Upper lobe of left lung (tissue), 4 donors: ENCODE data around the gene PLD2.

Experiments used
- CTCF ChIP-seq, 6 experiments: fragments of 450-650 bp in 4 of 6; fragments of 200-600 bp in 2 of 6; sonication (generic) in 2 of 6; IDR thresholded peaks; one replicate each; pipeline ENCODE4 v1.5.1; 2016 to 2019; ENCODE audit warnings: antibody characterized with exemption in 6 of 6
- EP300 ChIP-seq, 4 donors: sonication (generic); formaldehyde crosslinking; IDR thresholded peaks; one replicate each; pipeline ENCODE4 v1.5.1; 2017; ENCODE audit warnings: antibody characterized with exemption in 4 of 4, control low read depth in 2 of 4
- POLR2A ChIP-seq, 4 donors: fragments of 450-650 bp; IDR thresholded peaks; one replicate each; pipeline ENCODE4 v1.5.1; 2016 to 2017; ENCODE audit warnings: antibody characterized with exemption in 4 of 4, mild to moderate bottlenecking in 2 of 4
- POLR2AphosphoS5 ChIP-seq, 2 donors: sonication (generic); formaldehyde crosslinking; IDR thresholded peaks; one replicate each; pipeline ENCODE4 v1.5.1; 2017; ENCODE audit warnings: antibody characterized with exemption in 2 of 2

DNA sequence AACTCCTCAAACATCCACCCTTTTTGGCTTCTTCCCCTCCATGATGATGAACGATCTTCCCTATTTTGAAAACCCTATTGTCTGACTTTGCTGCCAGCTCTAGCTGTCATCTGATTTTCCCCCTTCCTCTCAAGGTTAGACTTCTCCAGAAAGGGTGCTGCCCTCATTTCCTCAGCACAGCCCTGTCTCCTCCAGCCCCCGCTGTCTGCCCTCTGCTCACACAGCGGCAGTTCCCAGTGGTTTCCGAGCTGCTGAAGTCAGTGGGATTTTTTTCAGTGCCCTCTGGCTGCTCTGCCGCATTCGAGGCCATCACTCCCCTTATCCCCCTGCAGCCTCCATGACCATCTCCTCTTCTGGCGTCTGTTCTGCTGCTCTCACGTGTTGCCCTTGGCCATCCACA, 65.8 kb downstream of the PLD2 start:
- TF ChIP-seq CTCF (IDR thresholded peaks at IDR 0.05) (no peak), POLR2A (IDR thresholded peaks at IDR 0.05) (peak in 1 of 4 donors; percentile 11), EP300 (IDR thresholded peaks at IDR 0.05) (no peak), POLR2AphosphoS5 (IDR thresholded peaks at IDR 0.05) (no peak)
